SH-SY5Y (cell line): Measurements from ENCODE around the gene LRP1-AS.

Source experiments
- GATA2 ChIP-seq: IDR thresholded peaks from 2 replicates; pipeline ENCODE4 v1.6.1; 2011; ENCODE audit warnings: mild to moderate bottlenecking, low read depth, low read length
- GATA3 ChIP-seq: IDR thresholded peaks from 2 replicates; pipeline ENCODE4 v1.6.1; 2011; ENCODE audit warnings: low read depth, mild to moderate bottlenecking, low read length, moderate library complexity

Gene LRP1-AS

GRCh38 chr12:57131896-57132744 lies 15.3 kb downstream of the LRP1-AS start:
- no peak for TF ChIP-seq GATA3
- TF ChIP-seq GATA2: no peak

- TF ChIP-seq GATA3 (no peak), GATA2 (no peak)
Measured at GRCh38 chr12:57130941-57131340, 16.5 kb downstream of the LRP1-AS start.

GRCh38 chr12:57129889-57130288 lies 17.5 kb downstream of the LRP1-AS start:
- TF ChIP-seq GATA2 (no peak), GATA3 (no peak)

- no peak for TF ChIP-seq GATA2
- no peak for TF ChIP-seq GATA3
Measured at GRCh38 chr12:57129321-57129842, 18.0 kb downstream of the LRP1-AS start.

GRCh38 chr12:57128519-57129247 lies 18.7 kb downstream of the LRP1-AS start:
- TF ChIP-seq GATA3: no peak
- TF ChIP-seq GATA2: no peak

- TF ChIP-seq GATA2 (no peak), GATA3 (no peak)
Measured at GRCh38 chr12:57127726-57128518, 19.5 kb downstream of the LRP1-AS start, which contains the start of gene LRP1. Gene LRP1, plus strand, starts transcription at chr12:57128483. Its CDS starts 482 bp downstream, at chr12:57128965.

GRCh38 chr12:57127101-57127725 lies 20.2 kb downstream of the LRP1-AS start:
- TF ChIP-seq GATA3 (no peak), GATA2 (no peak)

- TF ChIP-seq GATA2 (no peak), GATA3 (no peak)
Measured at GRCh38 chr12:57126561-57126960, 20.9 kb downstream of the LRP1-AS start.

GRCh38 chr12:57126061-57126460 lies 21.4 kb downstream of the LRP1-AS start:
- no peak for TF ChIP-seq GATA2
- no peak for TF ChIP-seq GATA3

GRCh38 chr12:57124261-57124877 lies 23.1 kb downstream of the LRP1-AS start:
- TF ChIP-seq GATA2: no peak
- no peak for TF ChIP-seq GATA3

- TF ChIP-seq GATA2: no peak
Measured at GRCh38 chr12:57123813-57124212, 23.6 kb downstream of the LRP1-AS start.

GRCh38 chr12:57119294-57120085 lies 27.9 kb downstream of the LRP1-AS start:
- TF ChIP-seq GATA3: no peak
- no peak for TF ChIP-seq GATA2

- TF ChIP-seq GATA2 (no peak), GATA3 (no peak)
Measured at GRCh38 chr12:57118711-57119271, 28.6 kb downstream of the LRP1-AS start.
